ENCODE results near the gene PSMA2.

GRCh38 chr7:42932811-42933591, 1.0 kb upstream of the PSMA2 start:
- TF ChIP-seq CTCF (IDR thresholded peaks at IDR 0.05) (no peak), ZFX (IDR thresholded peaks at IDR 0.05; ENCODE audit: borderline replicate concordance) (no peak)
